GM15510 (cell line): ENCODE data around the gene STK25.

Source experiments
- POLR2A ChIP-seq: IDR thresholded peaks from 3 replicates; pipeline ENCODE4 v1.6.1; 2011; ENCODE audit warnings: borderline replicate concordance; ENCODE audit not compliant: insufficient read length; ENCODE audit errors: extremely low read depth

Gene STK25

GRCh38 chr2:241495172-241496002 lies 13.0 kb downstream of the STK25 start:
- no peak for TF ChIP-seq POLR2A

- no peak for TF ChIP-seq POLR2A
These were observed 14.0 kb downstream of the STK25 start for GRCh38 chr2:241494311-241494908.

GRCh38 chr2:241493092-241493491 lies 15.3 kb downstream of the STK25 start:
- TF ChIP-seq POLR2A, result no peak

GRCh38 chr2:241492174-241492565 lies 16.2 kb downstream of the STK25 start:
- no peak for TF ChIP-seq POLR2A

GRCh38 chr2:241491549-241492173 lies 16.7 kb downstream of the STK25 start:
- no peak for TF ChIP-seq POLR2A

- no peak for TF ChIP-seq POLR2A
These were observed 17.4 kb downstream of the STK25 start for GRCh38 chr2:241490825-241491506.

GRCh38 chr2:241489733-241490680 lies 18.4 kb downstream of the STK25 start:
- no peak for TF ChIP-seq POLR2A

- TF ChIP-seq POLR2A, result no peak
These were observed 19.3 kb downstream of the STK25 start for GRCh38 chr2:241489088-241489487.

GRCh38 chr2:241485172-241485911 lies 23.0 kb downstream of the STK25 start:
- no peak for TF ChIP-seq POLR2A

- TF ChIP-seq POLR2A, result no peak
These were observed 25.1 kb downstream of the STK25 start for GRCh38 chr2:241483305-241483704.

- no peak for TF ChIP-seq POLR2A
These were observed 26.0 kb downstream of the STK25 start for GRCh38 chr2:241482126-241482955.

GRCh38 chr2:241481687-241482086 lies 26.7 kb downstream of the STK25 start:
- TF ChIP-seq POLR2A, result no peak
